Neural crest cell (in vitro differentiated cells): ENCODE data around the gene PARM1. TPM values are rescaled to one million over a fixed set of nuclear protein-coding genes. Genes with fewer than 3 reads are reported as not detected.

Experiments used
- DNase-seq: peaks from one replicate; pipeline ENCODE4 v3.0.0; 2021; ENCODE audit warnings: low read depth, mixed read lengths, low spot score
- H3K27ac Mint-ChIP-seq: one replicate; pipeline ENCODE4 v1.8.0; 2021; ENCODE audit warnings: mild to moderate bottlenecking, mixed read lengths; ENCODE audit not compliant: unreplicated experiment
- H3K27me3 Mint-ChIP-seq: 2 replicates; pipeline ENCODE4 v1.8.0; 2021; ENCODE audit warnings: low read depth, mild to moderate bottlenecking, mixed read lengths
- H3K36me3 Mint-ChIP-seq: 2 replicates; pipeline ENCODE4 v1.8.0; 2021; ENCODE audit warnings: low read depth, mild to moderate bottlenecking, mixed read lengths
- H3K4me1 Mint-ChIP-seq: 2 replicates; pipeline ENCODE4 v1.8.0; 2021; ENCODE audit warnings: mixed read lengths
- H3K4me3 Mint-ChIP-seq: one replicate; pipeline ENCODE4 v1.8.0; 2021; ENCODE audit warnings: mild to moderate bottlenecking, mixed read lengths
- H3K9me3 Mint-ChIP-seq: 2 replicates; pipeline ENCODE4 v1.8.0; 2021; ENCODE audit warnings: mixed read lengths
- CTCF ChIP-seq: fragments of 200-600 bp; sonication (generic); conservative IDR thresholded peaks from 2 replicates; pipeline ENCODE4 v1.5.0; 2021; ENCODE audit warnings: antibody characterized with exemption, mild to moderate bottlenecking
- total RNA-seq: library from RNA; stranded (reverse); gene quantifications from 2 replicates; pipeline ENCODE4 v1.2.1, GENCODE V29; 2021

Gene PARM1
- total RNA-seq, 1 donor from 2014 or later, result 0.96 TPM

GRCh38 chr4:74893171-74893570 is 39.7 kb upstream of the PARM1 start:
- DNase-seq, result no peak
- H3K4me1 Mint-ChIP-seq, result no peaks in the 10 kb centered on the region
- no peaks in the 10 kb centered on the region for H3K9me3 Mint-ChIP-seq
- no peaks in the 10 kb centered on the region for H3K27me3 Mint-ChIP-seq
- H3K4me3 Mint-ChIP-seq, result no peak overlapping the region
- no peak for TF ChIP-seq CTCF
- H3K36me3 Mint-ChIP-seq, result no peaks in the 10 kb centered on the region
- H3K27ac Mint-ChIP-seq, result no peak overlapping the region

- Mint-ChIP-seq H3K9me3 (no peaks in the 10 kb centered on the region), H3K36me3 (no peaks in the 10 kb centered on the region), H3K4me3 (no peak overlapping the region), H3K27ac (no peak overlapping the region), H3K4me1 (no peaks in the 10 kb centered on the region), H3K27me3 (no peaks in the 10 kb centered on the region)
- no peak for DNase-seq
- TF ChIP-seq CTCF, result no peak
These were observed 36.3 kb upstream of the PARM1 start for GRCh38 chr4:74896595-74896994.

GRCh38 chr4:74897386-74897785 is 35.5 kb upstream of the PARM1 start:
- Mint-ChIP-seq H3K36me3 (no peaks in the 10 kb centered on the region), H3K4me1 (no peaks in the 10 kb centered on the region), H3K4me3 (no peak overlapping the region), H3K27ac (no peak overlapping the region), H3K9me3 (no peaks in the 10 kb centered on the region), H3K27me3 (no peaks in the 10 kb centered on the region)
- no peak for DNase-seq
- TF ChIP-seq CTCF, result no peak

GRCh38 chr4:74900862-74901261 is 32.1 kb upstream of the PARM1 start:
- Mint-ChIP-seq H3K4me1 (no peaks in the 10 kb centered on the region), H3K4me3 (no peak overlapping the region), H3K27me3 (no peaks in the 10 kb centered on the region), H3K9me3 (no peaks in the 10 kb centered on the region), H3K27ac (no peak overlapping the region), H3K36me3 (no peaks in the 10 kb centered on the region)
- TF ChIP-seq CTCF, result no peak
- DNase-seq, result no peak

GRCh38 chr4:74904509-74905065 is 28.3 kb upstream of the PARM1 start:
- H3K36me3 Mint-ChIP-seq, result no peaks in the 10 kb centered on the region

More at GRCh38 chr4:74904509-74905065, 28.3 kb upstream of the PARM1 start:
- no peaks in the 10 kb centered on the region for H3K4me1 Mint-ChIP-seq
- no peaks in the 10 kb centered on the region for H3K27me3 Mint-ChIP-seq
- peaks cover 3% of the 10 kb centered on the region for H3K9me3 Mint-ChIP-seq
- TF ChIP-seq CTCF, result no peak
- no peak for DNase-seq
- no peak overlapping the region for H3K27ac Mint-ChIP-seq
- H3K4me3 Mint-ChIP-seq, result no peak overlapping the region
